ENCODE measurements around the gene S100Z. TPM values are rescaled to one million over a fixed set of nuclear protein-coding genes. Genes with fewer than 3 reads are reported as not detected.
A peak's percentile ranks its signal among the peaks of the same experiment; 100 is the strongest.

Gene S100Z
- total and polyA plus RNA-seq, 7 donors = 0.25 to 0.69 (median 0.60) TPM; not detected in 4

DNA sequence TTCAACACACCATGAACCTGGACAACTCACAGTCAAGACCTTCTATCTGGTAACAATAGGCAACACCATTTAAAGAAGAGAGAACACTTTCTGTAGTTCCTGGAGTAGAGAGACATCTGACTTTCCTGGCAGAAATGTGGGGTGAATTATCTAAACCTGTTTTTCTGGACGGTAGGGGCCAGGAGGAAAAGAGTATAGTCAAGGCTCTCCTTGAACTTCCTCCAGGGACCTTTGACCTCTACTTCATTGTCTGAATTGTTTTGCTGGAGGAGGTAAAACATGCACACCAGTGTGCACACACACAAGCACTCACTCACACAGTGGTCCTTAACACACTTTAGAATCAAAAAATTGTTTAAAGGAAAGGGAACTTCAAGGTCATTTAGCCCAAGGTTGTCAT, 13.2 kb downstream of the S100Z start:
- no peak overlapping the region for H3K4me3 ChIP-seq
- H3K4me1 ChIP-seq = no peaks in the 10 kb centered on the region
- WGBS, 2 donors = 23 to 37% methylated on average over 1 of the region's 1 CpG
- no peaks in the 10 kb centered on the region for H3K9me3 ChIP-seq
- no peaks in the 10 kb centered on the region for H3K36me3 ChIP-seq
- intact Hi-C loops (cut with DNase I) = no loop called here
- H3K27ac ChIP-seq = no peak overlapping the region
- no peak for DNase-seq
- no peaks in the 10 kb centered on the region for H3K27me3 ChIP-seq
- no peak for TF ChIP-seq POLR2AphosphoS5 (IDR thresholded peaks at IDR 0.05)
- TF ChIP-seq POLR2A (IDR thresholded peaks at IDR 0.05) = no peak
- TF ChIP-seq EP300 (IDR thresholded peaks at IDR 0.05) = no peak
- TF ChIP-seq, protein P1, sequence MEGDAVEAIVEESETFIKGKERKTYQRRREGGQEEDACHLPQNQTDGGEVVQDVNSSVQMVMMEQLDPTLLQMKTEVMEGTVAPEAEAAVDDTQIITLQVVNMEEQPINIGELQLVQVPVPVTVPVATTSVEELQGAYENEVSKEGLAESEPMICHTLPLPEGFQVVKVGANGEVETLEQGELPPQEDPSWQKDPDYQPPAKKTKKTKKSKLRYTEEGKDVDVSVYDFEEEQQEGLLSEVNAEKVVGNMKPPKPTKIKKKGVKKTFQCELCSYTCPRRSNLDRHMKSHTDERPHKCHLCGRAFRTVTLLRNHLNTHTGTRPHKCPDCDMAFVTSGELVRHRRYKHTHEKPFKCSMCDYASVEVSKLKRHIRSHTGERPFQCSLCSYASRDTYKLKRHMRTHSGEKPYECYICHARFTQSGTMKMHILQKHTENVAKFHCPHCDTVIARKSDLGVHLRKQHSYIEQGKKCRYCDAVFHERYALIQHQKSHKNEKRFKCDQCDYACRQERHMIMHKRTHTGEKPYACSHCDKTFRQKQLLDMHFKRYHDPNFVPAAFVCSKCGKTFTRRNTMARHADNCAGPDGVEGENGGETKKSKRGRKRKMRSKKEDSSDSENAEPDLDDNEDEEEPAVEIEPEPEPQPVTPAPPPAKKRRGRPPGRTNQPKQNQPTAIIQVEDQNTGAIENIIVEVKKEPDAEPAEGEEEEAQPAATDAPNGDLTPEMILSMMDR (IDR thresholded peaks at IDR 0.05) = no peak

DNA sequence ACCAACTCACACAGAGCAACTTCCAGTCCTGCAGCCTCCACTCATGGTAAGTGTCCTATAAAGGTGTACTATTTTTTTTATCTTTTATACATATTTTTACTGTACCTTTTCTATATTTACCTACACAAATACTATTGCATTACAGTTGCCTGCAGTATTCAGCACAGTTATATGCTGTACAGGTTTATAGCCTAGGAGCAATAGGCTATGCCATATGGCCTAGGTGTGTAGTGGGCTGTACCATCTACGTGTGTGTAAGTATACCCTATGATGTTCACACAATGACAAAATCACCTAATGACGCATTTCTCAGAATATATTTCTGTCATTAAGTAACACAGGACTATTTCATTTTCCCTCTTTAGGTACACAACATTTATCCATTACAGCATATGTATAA, 16.7 kb downstream of the S100Z start:
- H3K36me3 ChIP-seq = no peaks in the 10 kb centered on the region
- H3K27ac ChIP-seq = no peak overlapping the region
- H3K27me3 ChIP-seq = no peaks in the 10 kb centered on the region
- H3K4me3 ChIP-seq = no peak overlapping the region
- no peak for DNase-seq
- TF ChIP-seq, protein P1 (IDR thresholded peaks at IDR 0.05) = no peak
- TF ChIP-seq POLR2A (IDR thresholded peaks at IDR 0.05) = no peak
- no peak for TF ChIP-seq EP300 (IDR thresholded peaks at IDR 0.05)
- no peak for TF ChIP-seq POLR2AphosphoS5 (IDR thresholded peaks at IDR 0.05)
- no peaks in the 10 kb centered on the region for H3K9me3 ChIP-seq
- intact Hi-C loops (cut with DNase I) = no loop called here
- 43 to 84% methylated on average over 2 of the region's 2 CpGs for WGBS, 2 donors
- no peaks in the 10 kb centered on the region for H3K4me1 ChIP-seq

DNA sequence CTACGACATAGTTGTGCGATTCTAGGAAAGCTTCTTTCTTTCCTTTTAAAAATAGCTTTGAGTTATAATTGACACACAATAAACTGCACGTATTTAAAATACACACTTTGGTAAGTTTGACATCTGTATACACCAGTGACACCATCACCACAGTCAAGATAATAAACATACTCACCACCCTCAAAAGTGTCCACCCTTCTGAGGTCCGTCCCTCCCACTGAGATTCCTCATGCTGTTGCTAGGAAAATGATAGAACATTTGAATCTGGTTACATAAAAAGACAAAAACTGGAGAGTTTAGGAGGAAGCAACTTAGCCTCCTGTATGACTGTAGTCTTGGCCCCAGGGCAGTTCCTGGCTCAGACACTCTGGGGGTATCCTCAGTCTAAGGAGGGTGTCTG, 17.2 kb downstream of the S100Z start:
- WGBS, 2 donors = 70 to 81% methylated on average over 4 of the region's 4 CpGs
- intact Hi-C loops (cut with DNase I) = no loop called here
- Histone ChIP-seq H3K9me3 (no peaks in the 10 kb centered on the region), H3K4me1 (no peaks in the 10 kb centered on the region), H3K4me3 (no peak overlapping the region), H3K27ac (no peak overlapping the region), H3K36me3 (no peaks in the 10 kb centered on the region), H3K27me3 (no peaks in the 10 kb centered on the region)
- DNase-seq = no peak
- TF ChIP-seq, protein P1 (IDR thresholded peaks at IDR 0.05) = no peak
- no peak for TF ChIP-seq POLR2A (IDR thresholded peaks at IDR 0.05)
- TF ChIP-seq POLR2AphosphoS5 (IDR thresholded peaks at IDR 0.05) = no peak
- TF ChIP-seq EP300 (IDR thresholded peaks at IDR 0.05) = no peak

DNA sequence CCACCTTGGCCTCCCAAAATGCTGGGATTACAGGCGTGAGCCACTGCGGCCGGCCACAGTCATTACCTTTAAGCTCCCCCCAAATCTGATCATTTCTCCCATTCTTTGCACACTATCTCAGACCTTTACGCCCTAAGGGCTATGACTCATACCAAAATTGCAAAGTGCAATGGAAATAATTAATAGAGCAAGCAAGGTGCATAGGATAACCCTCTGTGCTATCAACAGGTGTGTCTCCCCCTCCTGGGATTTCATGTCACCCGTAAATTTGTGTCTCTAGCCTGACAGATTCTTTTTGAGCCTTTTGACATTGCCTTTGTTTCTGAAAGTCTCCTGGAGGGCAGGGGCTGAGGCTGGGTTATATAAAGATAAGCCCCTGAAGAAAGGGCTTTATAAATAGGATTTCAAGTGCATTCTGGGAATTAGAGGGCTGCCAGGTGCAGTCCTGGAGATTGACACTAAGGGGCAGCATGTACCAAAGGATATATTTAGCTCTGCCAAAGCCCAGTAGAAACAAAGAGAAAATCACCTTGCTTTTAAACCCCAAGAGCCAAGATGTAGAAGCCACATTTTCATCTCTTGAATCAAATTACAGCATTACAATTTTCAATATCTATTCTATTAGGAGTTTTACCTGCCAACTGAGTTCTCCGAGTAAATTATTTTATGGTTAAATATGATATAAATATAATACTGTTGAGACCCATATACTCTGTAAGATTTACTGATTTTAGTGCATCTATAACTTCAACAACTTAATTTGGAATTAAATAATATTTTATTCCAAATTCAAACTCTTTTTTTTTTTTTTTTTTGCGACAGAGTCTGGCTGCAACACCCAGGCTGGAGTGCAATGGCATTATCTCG, 18.2 kb downstream of the S100Z start:
- no peak for DNase-seq
- intact Hi-C loops (cut with DNase I) = no loop called here

More for the DNA sequence above, 18.2 kb downstream of the S100Z start:
- Histone ChIP-seq H3K36me3 (no peaks in the 10 kb centered on the region), H3K4me3 (no peak overlapping the region), H3K27me3 (no peaks in the 10 kb centered on the region), H3K9me3 (no peaks in the 10 kb centered on the region), H3K4me1 (no peaks in the 10 kb centered on the region), H3K27ac (no peak overlapping the region)
- 66 to 72% methylated on average over 8 of the region's 8 CpGs for WGBS, 2 donors
- no peak for TF ChIP-seq EP300 (IDR thresholded peaks at IDR 0.05)
- TF ChIP-seq, protein P1 (IDR thresholded peaks at IDR 0.05) = peak in 1 of 4 experiments; percentile 40
